ENCODE measurements around the gene TMEM121B. TPM values are rescaled to one million over a fixed set of nuclear protein-coding genes. Genes with fewer than 3 reads are reported as not detected.

Gene TMEM121B
- total RNA-seq, 2 donors from 2014 or later, result 0.26 TPM; not detected in 1

DNA sequence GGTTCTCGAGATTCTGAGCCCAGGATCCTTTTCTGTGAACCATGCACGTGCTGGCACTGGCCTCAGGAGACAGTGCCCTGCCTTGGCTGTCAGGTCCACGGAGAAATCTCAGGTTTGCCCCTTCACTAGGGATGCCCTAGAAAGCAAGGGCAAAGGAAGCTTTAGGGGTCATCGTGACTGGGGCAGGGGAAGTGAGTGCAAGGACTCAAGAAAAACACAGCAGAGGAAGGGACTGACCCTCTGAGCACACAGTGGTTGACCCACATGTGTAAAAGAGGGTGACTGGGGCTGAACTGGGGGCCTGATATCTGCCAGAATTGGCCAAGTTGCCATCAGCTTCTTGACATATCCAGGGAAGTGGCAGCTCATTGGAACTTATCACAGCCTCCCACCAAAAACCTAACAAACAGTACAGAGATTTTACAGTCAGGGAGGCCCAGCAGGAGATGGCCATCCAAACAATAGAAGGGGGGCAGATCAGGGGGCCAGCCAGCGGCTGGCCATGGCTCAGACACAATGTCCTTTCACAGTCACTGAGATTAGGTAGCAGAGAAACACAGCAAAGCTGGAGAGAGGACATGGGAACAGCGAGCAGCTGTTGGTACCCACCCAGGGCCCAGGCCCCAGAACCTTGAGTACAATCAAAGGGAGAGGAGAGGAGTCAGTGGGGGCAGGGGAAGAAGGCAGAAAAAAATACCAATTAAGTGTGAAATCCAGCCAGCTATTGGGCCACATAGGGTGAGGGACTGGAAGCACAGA lies 4.4 kb downstream of the TMEM121B start:
- intact Hi-C loops (cut with DNase I), result no loop called here
- ATAC-seq (no peak), DNase-seq (no peak)
- Histone ChIP-seq H3K4me1 (peaks cover 10% of the 10 kb centered on the region), H3K36me3 (replicated peaks in 1 of 2; ENCODE audit: insufficient read depth in 1 of 2, low read depth in 2 of 2) (no peaks in the 10 kb centered on the region), H3K4me3 (no peak overlapping the region), H3K27ac (peak overlapping the region in 1 of 4 donors; percentile 31), H3K27me3 (no peaks in the 10 kb centered on the region), H3K9me3 (no peaks in the 10 kb centered on the region)
- TF ChIP-seq CTCF (IDR thresholded peaks at IDR 0.05), result no peak
- no peak for TF ChIP-seq POLR2A (IDR thresholded peaks at IDR 0.05)
- WGBS, 2 donors, result 32 to 42% methylated on average over 6 of the region's 6 CpGs

GRCh38 chr22:17115945-17116565 lies 5.1 kb downstream of the TMEM121B start:
- no peak for ATAC-seq
- Histone ChIP-seq H3K9me3 (no peaks in the 10 kb centered on the region), H3K4me1 (peaks cover 5% of the 10 kb centered on the region), H3K4me3 (no peak overlapping the region), H3K27ac (peak overlapping the region in 1 of 4 donors; percentile 31), H3K36me3 (replicated peaks in 1 of 2; ENCODE audit: insufficient read depth in 1 of 2, low read depth in 2 of 2) (no peaks in the 10 kb centered on the region), H3K27me3 (no peaks in the 10 kb centered on the region)
- 61% methylated on average over 5 of the region's 5 CpGs for WGBS, 2 donors
- TF ChIP-seq CTCF (IDR thresholded peaks at IDR 0.05) (no peak), POLR2A (IDR thresholded peaks at IDR 0.05) (no peak)
- DNase-seq, result no peak
- intact Hi-C loops (cut with DNase I), result no loop called here

DNA sequence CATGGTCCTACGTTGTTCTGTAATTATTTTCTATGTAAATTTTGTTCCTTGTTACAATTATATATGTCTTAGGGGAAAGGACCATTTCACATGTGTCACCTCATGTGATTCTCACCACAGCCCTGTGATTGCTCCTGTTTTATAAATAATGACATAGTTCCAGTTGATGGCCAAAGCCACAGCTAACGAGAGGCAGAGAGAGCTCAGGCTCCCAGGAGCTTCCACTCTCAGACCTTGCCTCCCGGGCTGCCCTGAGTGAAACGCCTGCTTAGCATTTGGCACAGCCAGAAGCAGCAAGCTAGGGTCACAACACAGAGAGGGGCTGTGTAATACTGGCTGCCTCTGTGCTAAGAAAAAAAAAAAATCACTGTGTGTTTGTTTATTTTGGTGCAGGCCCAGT lies 5.9 kb downstream of the TMEM121B start:
- no peak overlapping the region for H3K4me3 ChIP-seq
- H3K36me3 ChIP-seq (replicated peaks in 1 of 2; ENCODE audit: insufficient read depth in 1 of 2, low read depth in 2 of 2), result no peaks in the 10 kb centered on the region
- no peak for TF ChIP-seq CTCF (IDR thresholded peaks at IDR 0.05)
- TF ChIP-seq POLR2A (IDR thresholded peaks at IDR 0.05), result no peak
- no peak for ATAC-seq
- H3K4me1 ChIP-seq, result no peaks in the 10 kb centered on the region
- no peak for DNase-seq
- no peak overlapping the region for H3K27ac ChIP-seq
- intact Hi-C loops (cut with DNase I), result no loop called here
- WGBS, 2 donors, result 59 to 64% methylated on average over 4 of the region's 4 CpGs
- no peaks in the 10 kb centered on the region for H3K9me3 ChIP-seq
- H3K27me3 ChIP-seq, result no peaks in the 10 kb centered on the region

DNA sequence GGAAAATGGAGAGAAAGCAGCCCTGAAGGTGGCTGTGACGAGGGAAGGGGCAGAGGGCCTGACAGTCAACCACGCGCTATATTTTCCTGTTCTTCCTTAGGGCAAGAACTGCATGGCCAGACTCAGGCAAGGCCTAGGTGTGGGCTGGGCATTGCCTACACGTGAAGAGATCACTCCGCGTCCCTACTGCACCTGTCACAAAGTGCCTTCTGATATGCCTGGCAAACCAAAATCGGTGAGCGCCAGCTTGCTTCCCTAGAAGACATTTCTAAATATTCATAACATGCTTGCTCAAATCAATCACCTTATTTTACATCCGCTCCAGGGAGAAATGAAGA lies 6.3 kb downstream of the TMEM121B start:
- DNase-seq, result no peak
- intact Hi-C loops (cut with DNase I), result no loop called here
- 78 to 90% methylated on average over 9 of the region's 9 CpGs for WGBS, 2 donors
- TF ChIP-seq CTCF (IDR thresholded peaks at IDR 0.05) (no peak), POLR2A (IDR thresholded peaks at IDR 0.05) (no peak)
- Histone ChIP-seq H3K27me3 (no peaks in the 10 kb centered on the region), H3K9me3 (no peaks in the 10 kb centered on the region), H3K4me3 (no peak overlapping the region), H3K36me3 (replicated peaks in 1 of 2; ENCODE audit: insufficient read depth in 1 of 2, low read depth in 2 of 2) (no peaks in the 10 kb centered on the region), H3K27ac (no peak overlapping the region), H3K4me1 (no peaks in the 10 kb centered on the region)
- no peak for ATAC-seq

Measured in body of pancreas (tissue), 4 donors.